GM18861 (cell line): Measurements from ENCODE around the gene FHIT.
"Not testable (repeated sequence)": the region's sequence is repeated elsewhere in the genome, so short reads cannot be mapped to it uniquely, and the experiment has no call there.

Experiments
- ATAC-seq: cut with Tn5 transposase; IDR thresholded peaks from one replicate; pipeline ENCODE4 v1.9.1; 2021; ENCODE audit not compliant: unreplicated experiment

FHIT gene

DNA sequence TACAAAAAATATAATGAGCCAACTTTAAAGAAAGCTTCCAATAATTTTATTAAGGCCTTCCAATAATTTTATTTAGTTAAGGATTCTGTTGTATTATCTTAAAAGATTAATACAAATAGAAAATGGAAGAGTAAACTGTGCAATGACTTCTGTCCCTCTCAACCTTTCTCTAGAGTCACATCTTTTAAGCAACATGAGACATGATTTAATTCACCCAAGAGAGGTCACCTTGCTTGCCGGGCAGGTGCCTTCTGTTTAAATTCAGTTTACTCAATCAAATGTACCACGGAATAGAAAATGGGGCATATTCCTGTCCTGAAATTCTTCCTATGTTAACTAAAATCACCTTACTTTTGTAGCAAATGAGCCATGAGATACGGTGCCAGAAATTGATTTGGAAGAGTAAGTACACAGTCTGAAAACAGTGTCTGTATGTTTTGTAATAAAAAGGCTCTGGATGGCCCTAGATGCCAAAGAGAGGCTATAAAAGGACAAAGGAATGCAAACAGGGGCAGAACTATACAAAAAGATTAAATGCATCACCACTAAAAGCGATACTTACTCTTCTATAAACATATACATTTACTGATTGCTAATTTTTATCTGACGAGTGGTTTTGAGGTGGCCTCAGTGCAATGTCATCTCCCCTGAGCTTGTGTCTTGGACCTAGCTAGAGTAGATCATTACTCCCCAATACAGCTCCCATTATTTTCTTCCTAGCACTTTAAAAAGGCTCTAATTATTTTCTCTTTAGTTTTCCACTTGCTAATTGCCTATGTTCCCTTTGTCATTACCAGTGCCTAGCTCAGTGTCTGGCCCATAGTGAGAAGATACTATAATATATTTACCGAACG is 134.0 kb downstream of the FHIT start:
- ATAC-seq: no peak

- no peak for ATAC-seq
These were observed 136.8 kb downstream of the FHIT start for GRCh38 chr3:61114316-61114953.

GRCh38 chr3:61111825-61112224 is 139.4 kb downstream of the FHIT start:
- peak; percentile 80 for ATAC-seq

DNA sequence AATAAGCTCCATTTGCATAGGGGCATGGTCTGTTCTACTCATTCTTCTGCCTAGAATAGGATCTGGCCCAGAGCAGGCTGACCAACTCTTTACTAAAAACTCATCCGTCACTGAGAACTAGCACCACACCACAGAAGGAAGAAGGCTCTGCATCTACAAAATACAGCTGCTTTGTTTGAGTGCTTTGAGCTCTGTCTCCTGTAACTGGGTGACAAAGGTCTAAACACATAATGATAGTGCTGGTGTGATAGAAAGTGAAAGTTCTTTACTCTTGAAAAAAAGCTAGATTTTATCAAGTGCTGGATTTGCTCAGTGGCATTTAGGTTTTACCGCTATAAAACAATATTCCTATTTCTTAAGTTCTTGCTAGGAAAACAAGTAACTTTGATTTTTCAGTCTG is 140.7 kb downstream of the FHIT start:
- peak; percentile 43 for ATAC-seq

DNA sequence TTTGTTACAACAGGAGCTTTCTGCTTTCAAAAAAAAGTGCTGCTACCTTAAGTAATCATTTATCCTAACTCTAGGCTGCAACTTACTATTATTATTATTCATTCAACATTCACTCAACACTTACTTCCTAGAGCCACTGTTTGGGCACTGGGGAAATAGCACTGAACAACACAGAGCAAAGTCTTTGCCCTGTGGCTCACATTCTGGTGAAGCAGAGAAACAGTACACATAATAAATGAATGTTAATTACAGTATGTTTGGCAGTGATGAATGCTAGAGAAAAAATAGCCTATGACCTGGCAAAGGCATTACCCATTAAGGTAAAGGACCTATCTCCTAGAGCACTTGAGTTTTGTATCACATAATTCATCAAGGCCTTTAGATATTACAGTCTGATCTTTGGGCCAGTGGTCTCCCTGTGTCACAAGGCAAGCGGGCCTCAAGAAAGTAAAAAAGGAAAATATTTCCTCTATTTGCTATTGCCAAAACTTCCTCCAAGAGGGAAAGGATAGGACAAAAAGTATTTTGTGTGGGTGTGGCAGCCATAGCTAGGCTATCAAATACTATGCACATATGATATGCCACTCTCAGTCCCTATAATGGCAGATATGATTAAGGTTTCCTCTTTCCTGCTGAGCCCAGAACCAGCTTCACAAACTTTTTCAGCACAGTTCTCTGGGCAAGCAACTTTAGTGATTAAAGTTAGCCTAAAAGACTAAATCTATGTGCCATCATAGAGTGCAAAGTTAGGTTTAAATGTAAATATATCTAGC is 142.8 kb downstream of the FHIT start:
- ATAC-seq: no peak

DNA sequence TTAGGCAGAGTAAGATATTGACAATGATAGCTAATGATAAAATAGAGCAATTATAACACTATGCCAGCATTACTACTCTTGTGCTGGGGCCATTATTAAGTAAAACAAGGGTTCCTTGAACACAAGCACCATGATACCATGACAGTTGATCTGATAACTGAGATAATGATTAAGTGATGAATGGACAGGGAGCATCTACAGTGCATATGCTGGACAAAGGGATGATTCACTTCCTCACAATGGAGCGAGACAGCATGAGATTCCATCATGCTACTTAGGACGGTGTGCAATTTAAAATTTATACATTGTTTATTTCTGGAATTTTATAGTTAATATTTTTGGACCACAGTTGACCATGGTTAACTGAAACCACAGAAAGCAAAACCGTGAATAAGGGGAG is 156.6 kb downstream of the FHIT start:
- no peak for ATAC-seq

- ATAC-seq: no peak
These were observed 157.9 kb downstream of the FHIT start for GRCh38 chr3:61093364-61093763.

- ATAC-seq: no peak
These were observed 158.4 kb downstream of the FHIT start for GRCh38 chr3:61092870-61093269.

- no peak for ATAC-seq
These were observed 160.7 kb downstream of the FHIT start for GRCh38 chr3:61090389-61091169.

GRCh38 chr3:61087465-61087864 is 163.8 kb downstream of the FHIT start:
- ATAC-seq: no peak

GRCh38 chr3:61081554-61081953 is 169.7 kb downstream of the FHIT start:
- no peak for ATAC-seq

DNA sequence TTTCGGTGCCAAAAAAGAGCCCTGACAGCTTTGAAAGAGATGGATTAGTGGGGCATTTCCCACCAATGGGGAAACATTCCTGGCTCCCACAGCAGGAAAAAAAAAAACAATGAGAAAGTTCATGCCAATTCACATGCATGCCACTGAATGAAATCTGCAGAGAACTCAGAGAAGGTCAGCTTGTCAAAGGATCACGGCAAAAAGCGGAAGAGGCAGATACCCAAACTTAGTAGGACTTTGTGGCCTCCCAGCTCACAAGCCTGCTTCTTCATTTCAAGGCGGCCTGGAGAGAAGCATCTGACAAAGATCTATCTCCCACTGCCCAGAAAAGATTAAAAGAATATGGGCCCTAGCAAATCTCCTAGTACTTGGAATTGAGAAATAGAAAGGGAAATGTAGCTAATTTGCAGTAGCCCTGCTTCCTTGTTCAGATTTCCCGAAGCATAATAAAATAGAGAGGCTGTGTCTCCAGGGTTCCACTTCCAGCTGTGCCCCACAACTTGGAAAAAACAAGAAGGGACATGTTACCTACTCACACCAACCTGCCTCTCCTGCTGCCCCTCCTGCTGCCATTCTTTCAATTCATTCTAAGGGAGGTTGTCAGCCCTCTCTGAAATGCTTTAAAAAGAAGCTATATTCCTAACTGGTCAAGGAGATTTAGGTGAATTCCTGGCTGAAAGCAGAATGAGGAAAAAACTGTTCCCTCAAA is 170.4 kb downstream of the FHIT start:
- ATAC-seq: no peak

DNA sequence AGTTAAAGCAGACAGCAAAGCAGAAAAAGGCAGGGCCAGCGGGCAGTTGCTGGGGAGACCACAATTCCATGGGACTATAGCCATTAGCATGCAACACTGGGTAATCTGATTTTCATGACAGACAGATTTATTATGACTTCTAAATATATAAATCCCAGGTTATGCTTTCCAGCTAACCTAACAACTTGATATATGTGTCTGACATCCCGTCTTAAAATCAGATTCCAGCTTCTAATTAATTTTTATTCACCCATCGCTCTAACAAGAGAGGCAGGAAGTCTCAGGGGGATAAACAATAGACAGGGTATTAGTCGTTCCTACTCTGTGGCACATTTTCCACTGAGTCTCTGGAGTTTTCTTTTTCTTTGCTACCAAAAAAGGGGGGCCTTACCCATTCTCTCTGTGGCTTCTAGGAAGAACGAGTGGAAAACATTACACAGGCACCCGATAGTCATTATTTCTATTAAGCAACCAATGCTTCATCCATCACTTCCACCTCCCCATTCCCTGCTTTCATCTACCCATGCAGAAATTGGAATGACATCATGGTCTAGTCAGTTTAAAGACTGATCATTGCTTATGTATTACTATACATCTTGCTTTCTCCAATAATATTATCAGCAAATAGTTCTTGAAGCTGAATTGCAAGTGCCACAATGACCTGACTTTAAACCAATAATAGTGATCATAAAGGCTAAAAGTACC is 173.1 kb downstream of the FHIT start:
- no peak for ATAC-seq

GRCh38 chr3:61077551-61077950 is 173.7 kb downstream of the FHIT start:
- ATAC-seq: no peak

DNA sequence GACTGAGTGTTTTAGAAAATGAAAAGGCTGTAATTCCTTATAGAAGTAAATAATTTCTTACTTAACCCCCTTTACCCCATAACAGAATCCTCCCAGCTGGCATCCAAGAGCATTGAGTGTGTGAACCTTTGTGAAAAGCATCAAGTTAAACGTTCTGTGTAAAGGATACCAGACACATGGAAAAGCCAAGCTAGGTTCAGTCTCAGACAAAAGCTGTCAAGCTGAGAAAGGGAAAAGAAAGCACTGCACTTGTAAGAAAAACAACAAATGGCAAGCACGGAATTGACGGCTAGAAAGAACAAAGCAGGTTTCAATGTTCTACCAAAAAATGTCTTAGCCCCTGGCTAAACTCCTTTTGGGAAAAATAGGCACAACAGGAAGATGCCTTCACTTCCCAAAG is 176.5 kb downstream of the FHIT start:
- ATAC-seq: no peak

- no peak for ATAC-seq
These were observed 177.6 kb downstream of the FHIT start for GRCh38 chr3:61073566-61074165.

DNA sequence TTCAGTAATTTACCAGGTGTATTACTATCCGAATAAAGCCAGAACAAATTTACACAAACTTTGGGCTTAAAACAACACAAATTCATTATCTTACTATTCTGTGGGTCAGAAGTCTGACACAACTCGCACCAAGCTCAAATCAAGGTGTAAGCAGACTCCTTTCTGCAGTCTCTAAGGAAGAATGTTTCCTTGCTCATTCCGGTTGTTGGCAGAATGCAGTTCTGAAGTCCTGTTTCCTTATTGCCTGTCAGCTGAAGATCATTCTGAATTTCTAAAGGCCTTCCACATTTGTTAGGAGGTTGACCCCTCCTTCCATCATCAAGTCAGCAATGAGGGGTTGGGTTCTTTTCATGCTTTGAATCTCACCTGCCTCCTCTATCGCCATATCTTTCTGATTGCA is 183.2 kb downstream of the FHIT start:
- ATAC-seq: no peak

GRCh38 chr3:61066800-61067199 is 184.5 kb downstream of the FHIT start:
- ATAC-seq: no peak

DNA sequence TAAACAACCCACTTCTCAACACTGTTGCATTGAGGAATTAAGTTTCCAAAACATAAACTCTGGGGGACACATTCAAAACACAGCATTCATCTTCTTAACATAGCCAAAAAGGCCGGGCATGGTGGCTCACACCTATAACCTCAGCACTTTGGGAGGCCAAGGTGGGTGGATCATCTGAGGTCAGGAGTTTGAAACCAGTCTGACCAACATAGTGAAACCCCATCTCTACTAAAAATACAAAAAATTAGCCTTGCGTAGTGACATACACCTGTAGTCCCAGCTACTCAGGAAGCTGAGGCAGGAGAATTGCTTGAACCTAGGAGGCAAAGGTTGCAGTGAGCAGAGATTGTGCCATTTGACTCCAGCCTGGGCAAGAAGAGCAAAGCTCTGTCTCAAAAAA is 185.0 kb downstream of the FHIT start:
- ATAC-seq: not testable (repeated sequence)
